Keratinocyte (primary cell): Measurements from ENCODE around the gene CFAP92. TPM values are rescaled to one million over a fixed set of nuclear protein-coding genes. Genes with fewer than 3 reads are reported as not detected.

Experiments
- DNase-seq: peaks from one replicate; pipeline ENCODE4 v3.0.0-alpha.2; 2011; ENCODE audit warnings: low read depth, missing footprints, low spot score
- FAIRE-seq: peaks from 2 replicates; lab custom pipeline; 2011; peaks lifted over from hg19 to GRCh38; lab: Jason Lieb, UNC
- H2AFZ ChIP-seq: 2 replicates; pipeline ENCODE4 v1.6.0; 2012; ENCODE audit warnings: low read length, control low read depth, inconsistent platforms; ENCODE audit not compliant: control insufficient read depth
- H3K27ac ChIP-seq: 2 replicates; pipeline ENCODE4 v1.5.1; 2011; ENCODE audit warnings: low read length; ENCODE audit not compliant: control insufficient read depth, insufficient read depth
- H3K27me3 ChIP-seq: 3 replicates; pipeline ENCODE4 v1.6.0; 2011; ENCODE audit warnings: low read length; ENCODE audit not compliant: control insufficient read depth, insufficient read depth; ENCODE audit errors: extremely low read depth
- H3K36me3 ChIP-seq, 2 experiments: 2 replicates in 1 of 2; 3 replicates in 1 of 2; pipeline ENCODE4 v1.5.1; 2011; ENCODE audit warnings: low read length in 2 of 2, mild to moderate bottlenecking in 1 of 2; ENCODE audit not compliant: control insufficient read depth in 2 of 2, insufficient read depth in 2 of 2; ENCODE audit errors: extremely low read depth in 1 of 2
- H3K4me1 ChIP-seq: 3 replicates; pipeline ENCODE4 v1.5.1; 2011; ENCODE audit warnings: low read length; ENCODE audit not compliant: control insufficient read depth, insufficient read depth; ENCODE audit errors: extremely low read depth
- H3K4me2 ChIP-seq: 3 replicates; pipeline ENCODE4 v1.6.0; 2011; ENCODE audit warnings: low read depth, low read length; ENCODE audit not compliant: control insufficient read depth, insufficient read depth; ENCODE audit errors: extremely low read depth
- H3K4me3 ChIP-seq, 3 experiments: fragments of 200-600 bp in 1 of 3; sonication (generic) in 1 of 3; 2 replicates in 2 of 3; 3 replicates in 1 of 3; pipeline ENCODE4 v1.5.1; 2011 to 2016; ENCODE audit warnings: low read length in 3 of 3, mild to moderate bottlenecking in 3 of 3, control low read depth in 2 of 3, inconsistent platforms in 1 of 3, low read depth in 1 of 3, mixed read lengths in 1 of 3, mixed run types in 1 of 3, moderate library complexity in 1 of 3; ENCODE audit not compliant: control insufficient read depth in 2 of 3, insufficient read depth in 2 of 3; ENCODE audit errors: extremely low read depth in 1 of 3
- H3K79me2 ChIP-seq: 2 replicates; pipeline ENCODE4 v1.6.0; 2012; ENCODE audit warnings: low read length; ENCODE audit not compliant: control insufficient read depth, insufficient read depth
- H3K9ac ChIP-seq: 3 replicates; pipeline ENCODE4 v1.6.0; 2011; ENCODE audit warnings: low read length; ENCODE audit not compliant: control insufficient read depth, insufficient read depth; ENCODE audit errors: extremely low read depth
- H3K9me1 ChIP-seq: 3 replicates; pipeline ENCODE4 v1.6.0; 2011; ENCODE audit warnings: low read length; ENCODE audit not compliant: control insufficient read depth, insufficient read depth; ENCODE audit errors: extremely low read depth
- H3K9me3 ChIP-seq: 2 replicates; pipeline ENCODE4 v1.5.1; 2012; ENCODE audit warnings: low read depth, low read length; ENCODE audit not compliant: control insufficient read depth
- H4K20me1 ChIP-seq: 3 replicates; pipeline ENCODE4 v1.6.0; 2011; ENCODE audit warnings: low read length; ENCODE audit not compliant: control insufficient read depth, insufficient read depth; ENCODE audit errors: extremely low read depth
- CTCF ChIP-seq, 3 experiments: IDR thresholded peaks in 1 of 3; conservative IDR thresholded peaks in 1 of 3; optimal IDR thresholded peaks in 1 of 3; 2 replicates in 2 of 3; 3 replicates in 1 of 3; pipeline versions ENCODE3 to v1.5.1; 2011; ENCODE audit warnings: low read length in 3 of 3, mild to moderate bottlenecking in 3 of 3, moderate library complexity in 2 of 3, control low read depth in 1 of 3, inconsistent platforms in 1 of 3; ENCODE audit not compliant: insufficient read depth in 2 of 3; ENCODE audit errors: extremely low read depth in 1 of 3
- EZH2 ChIP-seq: IDR thresholded peaks from one replicate; pipeline ENCODE4 v1.6.1; 2012; ENCODE audit warnings: inconsistent platforms, mild to moderate bottlenecking, low read length, moderate library complexity
- dilution Hi-C: fragments of 300-500 bp; cut with MboI; formaldehyde crosslinking; loops from one replicate; pipeline ENCODE4 v1.7.0; 2020; ENCODE audit warnings: low sequenced_read_pairs; ENCODE audit not compliant: extremely low pct_ligation_motif_present
- polyA plus RNA-seq, 5 experiments: library from polyadenylated mRNA; depleted of rRNA in 3 of 5; stranded (reverse) in 3 of 5; stranded (forward) in 1 of 5; unstranded in 1 of 5; fragments of >200 nt; gene quantifications; 1 replicate in 1 of 5; 2 replicates in 3 of 5; 3 replicates in 1 of 5; pipeline versions ENCODE4 v1.2.1 to v1.2.3, GENCODE V29; 2011 to 2012; ENCODE audit warnings: missing spikeins in 2 of 5, low read depth in 1 of 5, low replicate concordance in 1 of 5

CFAP92 gene
- polyA plus RNA-seq, 1 donor (not counting 4 experiments of a cell fraction or from before 2014, with no cell fraction given) = 0.26 TPM

- H3K27ac ChIP-seq = no peak overlapping the region
- H3K27me3 ChIP-seq = no peaks in the 10 kb centered on the region
- no peaks in the 10 kb centered on the region for H3K9me3 ChIP-seq
- H3K79me2 ChIP-seq = no peaks in the 10 kb centered on the region
- dilution Hi-C loops = loop anchor here (10.0 kb wide), 1 partner anchor 64 kb away; no protein-coding TSS in a partner anchor
- H3K36me3 ChIP-seq = no peaks in the 10 kb centered on the region
- H4K20me1 ChIP-seq = no peaks in the 10 kb centered on the region
- TF ChIP-seq CTCF (optimal IDR thresholded peaks at IDR 0.05 in 1 of 3, IDR thresholded peaks at IDR 0.05 in 1 of 3, conservative IDR thresholded peaks at IDR 0.05 in 1 of 3; ENCODE audit: extremely low read depth in 1 of 3, insufficient read depth in 2 of 3, low read length in 3 of 3) (no peak), EZH2 (no peak)
- no peak overlapping the region for H3K4me2 ChIP-seq
- no peak overlapping the region for H3K9ac ChIP-seq
- FAIRE-seq = no peak
- no peak overlapping the region for H2AFZ ChIP-seq
- no peaks in the 10 kb centered on the region for H3K4me1 ChIP-seq
- H3K9me1 ChIP-seq = no peaks in the 10 kb centered on the region
- no peak for DNase-seq
- no peak overlapping the region for H3K4me3 ChIP-seq
Measured at GRCh38 chr3:129010310-129010956, 16.6 kb upstream of the CFAP92 start.

DNA sequence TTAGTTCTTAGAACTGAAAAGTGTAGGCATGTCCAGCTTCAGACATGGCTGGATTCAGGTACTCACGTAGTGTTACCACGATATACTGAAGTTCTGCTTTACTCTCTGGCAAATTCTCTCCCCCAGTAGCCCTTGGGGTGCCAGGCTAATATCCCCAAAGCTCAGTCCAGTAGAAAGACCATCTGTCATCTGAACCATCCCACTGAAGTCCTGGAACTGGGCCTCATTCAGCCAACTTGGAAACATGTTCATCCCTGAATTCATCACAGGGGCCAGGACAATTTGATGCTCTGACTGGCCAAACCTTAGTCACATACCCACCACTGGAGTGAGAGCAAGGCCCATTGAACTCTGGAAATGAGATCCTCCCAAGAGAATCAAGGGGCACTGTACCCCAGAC, 15.4 kb upstream of the CFAP92 start:
- Histone ChIP-seq H3K9ac (no peak overlapping the region), H4K20me1 (no peaks in the 10 kb centered on the region), H3K27ac (no peak overlapping the region), H3K4me1 (no peaks in the 10 kb centered on the region), H3K36me3 (no peaks in the 10 kb centered on the region), H2AFZ (no peak overlapping the region), H3K4me3 (no peak overlapping the region), H3K9me1 (no peaks in the 10 kb centered on the region), H3K79me2 (no peaks in the 10 kb centered on the region), H3K9me3 (no peaks in the 10 kb centered on the region), H3K27me3 (peaks cover 7% of the 10 kb centered on the region), H3K4me2 (no peak overlapping the region)
- TF ChIP-seq EZH2 = no peak
- no peak for TF ChIP-seq CTCF (optimal IDR thresholded peaks at IDR 0.05 in 1 of 3, IDR thresholded peaks at IDR 0.05 in 1 of 3, conservative IDR thresholded peaks at IDR 0.05 in 1 of 3; ENCODE audit: extremely low read depth in 1 of 3, insufficient read depth in 2 of 3, low read length in 3 of 3)
- DNase-seq (no peak), FAIRE-seq (no peak)
- dilution Hi-C loops = no loop called here
